HFFc6 (cell line): ENCODE data around the gene GRID1. TPM values are rescaled to one million over a fixed set of nuclear protein-coding genes. Genes with fewer than 3 reads are reported as not detected.

Experiments used
- DNase-seq: peaks from one replicate; pipeline ENCODE4 v3.0.0-alpha.2; 2018
- H3K27ac Mint-ChIP-seq: 2 replicates; pipeline ENCODE4 v1.8.0; 2020; ENCODE audit warnings: mild to moderate bottlenecking, mixed read lengths
- H3K27me3 Mint-ChIP-seq: 2 replicates; pipeline ENCODE4 v1.8.0; 2021; ENCODE audit warnings: mild to moderate bottlenecking, moderate library complexity, mixed read lengths; ENCODE audit not compliant: insufficient read depth
- H3K36me3 Mint-ChIP-seq: 2 replicates; pipeline ENCODE4 v1.8.0; 2021; ENCODE audit warnings: low read depth, mixed read lengths
- H3K4me1 Mint-ChIP-seq: 2 replicates; pipeline ENCODE4 v1.8.0; 2020; ENCODE audit warnings: low read depth, mixed read lengths
- H3K4me3 Mint-ChIP-seq: 2 replicates; pipeline ENCODE4 v1.8.0; 2020; ENCODE audit warnings: mild to moderate bottlenecking, moderate library complexity, mixed read lengths
- H3K9me3 Mint-ChIP-seq: 2 replicates; pipeline ENCODE4 v1.8.0; 2020; ENCODE audit warnings: mild to moderate bottlenecking, mixed read lengths
- total RNA-seq, 6 experiments: library from RNA; stranded (reverse); fragmentation: NEBNext Ultra II Directional; extraction: Animal tissue kit (Norgen Biotek cat#: 25700); gene quantifications; 2 replicates in 1 of 6; 3 replicates in 5 of 6; pipeline ENCODE4 v1.2.3, GENCODE V29; 2021
- TF ChIP-seq, protein P1 (sequence below): fragments of 200-600 bp; sonication (generic); IDR thresholded peaks from 2 replicates; pipeline ENCODE4 v1.5.0; 2021; ENCODE audit warnings: antibody characterized with exemption, mild to moderate bottlenecking

The GRID1 gene
- total RNA-seq, 6 experiments from 2014 or later, result not detected

DNA sequence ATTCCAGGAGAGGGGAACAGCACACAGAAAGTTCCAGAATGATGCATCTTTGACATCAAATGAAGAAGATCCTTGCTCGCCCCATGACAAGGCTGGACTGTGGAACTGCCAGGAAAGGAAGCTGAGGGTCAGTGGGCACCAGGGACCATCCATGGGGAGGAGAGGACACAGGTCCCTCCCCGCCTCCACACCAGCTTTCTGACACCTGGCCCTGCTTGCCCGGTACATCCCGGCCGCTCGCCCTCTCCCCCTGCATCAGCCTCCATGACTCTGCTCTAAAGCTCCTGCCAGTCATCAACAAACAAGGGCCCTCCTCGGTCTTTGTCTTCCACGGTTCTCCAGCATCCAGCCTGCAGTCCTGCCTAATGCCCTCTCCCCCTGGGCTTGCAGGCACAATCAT is 222.3 kb downstream of the GRID1 start:
- peaks cover 1% of the 10 kb centered on the region for H3K27me3 Mint-ChIP-seq
- no peak overlapping the region for H3K4me3 Mint-ChIP-seq
- H3K9me3 Mint-ChIP-seq, result peaks cover 43% of the 10 kb centered on the region
- TF ChIP-seq, protein P1, sequence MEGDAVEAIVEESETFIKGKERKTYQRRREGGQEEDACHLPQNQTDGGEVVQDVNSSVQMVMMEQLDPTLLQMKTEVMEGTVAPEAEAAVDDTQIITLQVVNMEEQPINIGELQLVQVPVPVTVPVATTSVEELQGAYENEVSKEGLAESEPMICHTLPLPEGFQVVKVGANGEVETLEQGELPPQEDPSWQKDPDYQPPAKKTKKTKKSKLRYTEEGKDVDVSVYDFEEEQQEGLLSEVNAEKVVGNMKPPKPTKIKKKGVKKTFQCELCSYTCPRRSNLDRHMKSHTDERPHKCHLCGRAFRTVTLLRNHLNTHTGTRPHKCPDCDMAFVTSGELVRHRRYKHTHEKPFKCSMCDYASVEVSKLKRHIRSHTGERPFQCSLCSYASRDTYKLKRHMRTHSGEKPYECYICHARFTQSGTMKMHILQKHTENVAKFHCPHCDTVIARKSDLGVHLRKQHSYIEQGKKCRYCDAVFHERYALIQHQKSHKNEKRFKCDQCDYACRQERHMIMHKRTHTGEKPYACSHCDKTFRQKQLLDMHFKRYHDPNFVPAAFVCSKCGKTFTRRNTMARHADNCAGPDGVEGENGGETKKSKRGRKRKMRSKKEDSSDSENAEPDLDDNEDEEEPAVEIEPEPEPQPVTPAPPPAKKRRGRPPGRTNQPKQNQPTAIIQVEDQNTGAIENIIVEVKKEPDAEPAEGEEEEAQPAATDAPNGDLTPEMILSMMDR, result no peak
- DNase-seq, result no peak
- H3K4me1 Mint-ChIP-seq, result no peaks in the 10 kb centered on the region
- H3K27ac Mint-ChIP-seq, result no peak overlapping the region
- peaks cover 4% of the 10 kb centered on the region for H3K36me3 Mint-ChIP-seq

- H3K27ac Mint-ChIP-seq, result no peak overlapping the region
These were observed 224.7 kb downstream of the GRID1 start for GRCh38 chr10:86141896-86142295.

DNA sequence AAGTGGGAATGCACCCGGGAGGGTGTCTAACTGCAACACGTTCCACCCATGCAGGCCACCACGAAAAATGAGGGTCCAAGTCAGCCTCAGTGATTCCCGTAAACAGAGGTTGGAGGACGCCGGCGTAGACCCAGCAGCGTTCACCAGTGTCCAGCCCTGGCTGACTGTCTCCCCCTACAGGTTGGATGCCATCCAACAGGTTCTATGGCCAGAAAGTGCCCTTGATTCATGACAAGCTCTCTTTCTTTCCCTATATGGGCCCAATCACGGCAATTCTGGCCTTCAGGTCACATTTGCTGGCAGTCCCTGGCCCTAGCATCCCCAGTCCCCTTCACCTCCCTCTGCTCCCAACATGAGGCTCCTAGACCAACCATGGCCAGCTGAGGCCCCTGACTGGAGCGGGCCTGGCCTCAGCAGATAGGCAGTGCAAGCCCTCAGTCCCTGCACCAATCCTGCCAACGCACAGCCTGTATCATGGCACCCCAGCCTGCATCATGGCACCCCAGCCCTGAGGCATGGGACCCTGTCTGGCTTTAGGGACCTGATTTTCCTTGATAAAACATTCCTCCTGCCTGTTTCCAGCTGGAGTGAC is 227.4 kb downstream of the GRID1 start:
- Mint-ChIP-seq H3K27me3 (no peaks in the 10 kb centered on the region; the same call in 1 of the 2 replicates), H3K4me1 (no peaks in the 10 kb centered on the region), H3K4me3 (no peak overlapping the region), H3K9me3 (peaks cover 52% of the 10 kb centered on the region), H3K36me3 (no peaks in the 10 kb centered on the region; the same call in 1 of the 2 replicates), H3K27ac (no peak overlapping the region)
- TF ChIP-seq, protein P1, result no peak
- no peak for DNase-seq

More at GRCh38 chr10:86141896-86142295, 224.7 kb downstream of the GRID1 start:
- Mint-ChIP-seq H3K9me3 (peaks cover 55% of the 10 kb centered on the region), H3K36me3 (peaks cover 4% of the 10 kb centered on the region), H3K4me3 (no peak overlapping the region), H3K27me3 (no peaks in the 10 kb centered on the region; the same call in 1 of the 2 replicates), H3K4me1 (no peaks in the 10 kb centered on the region)
- TF ChIP-seq, protein P1, result no peak
- no peak for DNase-seq

DNA sequence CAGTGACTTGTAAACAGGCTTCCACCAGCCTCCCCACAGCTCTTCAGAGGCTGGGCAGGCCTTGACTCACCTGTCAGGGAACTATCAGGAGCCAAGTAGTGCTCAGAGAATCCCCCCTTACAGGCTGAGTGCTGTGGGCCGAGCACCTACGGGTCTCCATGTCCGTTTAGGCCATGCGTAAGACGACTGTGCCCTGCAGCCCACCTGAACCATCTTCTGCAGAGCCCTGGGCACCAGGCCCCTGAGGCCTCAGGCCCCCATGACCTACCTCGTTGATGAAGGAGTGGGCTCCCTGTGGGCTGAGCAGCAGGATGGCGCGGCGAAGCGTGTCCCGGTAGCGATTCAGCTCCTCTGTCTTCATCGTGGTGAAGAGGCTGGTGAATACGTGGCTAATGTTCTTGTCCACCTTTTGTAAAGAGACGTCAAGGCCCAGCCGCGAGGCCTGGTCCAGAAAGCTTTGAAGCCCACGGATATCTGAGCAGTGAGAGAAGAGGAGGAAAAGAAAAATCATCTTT is 228.0 kb downstream of the GRID1 start:
- Mint-ChIP-seq H3K4me1 (no peaks in the 10 kb centered on the region), H3K27ac (no peak overlapping the region), H3K27me3 (no peaks in the 10 kb centered on the region; the same call in 1 of the 2 replicates), H3K36me3 (no peaks in the 10 kb centered on the region; the same call in 1 of the 2 replicates), H3K4me3 (no peak overlapping the region), H3K9me3 (peaks cover 52% of the 10 kb centered on the region)
- no peak for DNase-seq
- TF ChIP-seq, protein P1, result no peak

GRCh38 chr10:86137561-86137960 is 229.0 kb downstream of the GRID1 start:
- Mint-ChIP-seq H3K27me3 (no peaks in the 10 kb centered on the region; the same call in 1 of the 2 replicates), H3K27ac (no peak overlapping the region), H3K36me3 (no peaks in the 10 kb centered on the region; the same call in 1 of the 2 replicates), H3K4me3 (no peak overlapping the region), H3K4me1 (no peaks in the 10 kb centered on the region), H3K9me3 (peaks cover 58% of the 10 kb centered on the region)
- TF ChIP-seq, protein P1, result no peak
- DNase-seq, result no peak
